Testis (tissue), 2 donors: Measurements from ENCODE around the gene RYR3.

Source experiments
- POLR2A ChIP-seq: fragments of 450-650 bp; IDR thresholded peaks from one replicate; pipeline ENCODE4 v1.6.1; 2017; ENCODE audit warnings: antibody characterized with exemption, mild to moderate bottlenecking, moderate library complexity
- TF ChIP-seq, protein P1 (sequence below), 3 experiments: fragments of 450-650 bp in 2 of 3; fragments of 200-600 bp in 1 of 3; sonication (generic) in 1 of 3; IDR thresholded peaks; one replicate each; pipeline ENCODE4 v1.5.1; 2016 to 2019; ENCODE audit warnings: antibody characterized with exemption in 3 of 3, mild to moderate bottlenecking in 2 of 3, moderate library complexity in 1 of 3

DNA sequence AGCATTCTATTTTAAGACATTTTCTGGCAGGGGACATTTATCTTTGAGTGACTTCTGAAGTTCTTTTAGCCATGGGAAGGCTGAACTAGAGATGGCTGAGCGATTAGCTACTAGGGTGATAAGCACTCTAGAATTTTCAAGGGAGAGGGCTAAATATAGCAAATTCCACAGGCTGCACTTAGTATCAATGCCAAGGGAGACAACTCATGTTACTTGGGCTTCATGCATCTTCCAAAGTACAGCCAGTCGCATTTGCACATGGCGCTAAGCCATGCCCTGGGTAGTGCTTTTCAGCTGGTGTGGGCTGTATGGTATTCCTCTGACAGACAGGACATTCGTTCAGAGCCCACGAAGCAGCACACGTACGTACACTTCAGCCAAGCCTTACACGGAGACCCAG is 69.6 kb downstream of the RYR3 start:
- TF ChIP-seq, protein P1, sequence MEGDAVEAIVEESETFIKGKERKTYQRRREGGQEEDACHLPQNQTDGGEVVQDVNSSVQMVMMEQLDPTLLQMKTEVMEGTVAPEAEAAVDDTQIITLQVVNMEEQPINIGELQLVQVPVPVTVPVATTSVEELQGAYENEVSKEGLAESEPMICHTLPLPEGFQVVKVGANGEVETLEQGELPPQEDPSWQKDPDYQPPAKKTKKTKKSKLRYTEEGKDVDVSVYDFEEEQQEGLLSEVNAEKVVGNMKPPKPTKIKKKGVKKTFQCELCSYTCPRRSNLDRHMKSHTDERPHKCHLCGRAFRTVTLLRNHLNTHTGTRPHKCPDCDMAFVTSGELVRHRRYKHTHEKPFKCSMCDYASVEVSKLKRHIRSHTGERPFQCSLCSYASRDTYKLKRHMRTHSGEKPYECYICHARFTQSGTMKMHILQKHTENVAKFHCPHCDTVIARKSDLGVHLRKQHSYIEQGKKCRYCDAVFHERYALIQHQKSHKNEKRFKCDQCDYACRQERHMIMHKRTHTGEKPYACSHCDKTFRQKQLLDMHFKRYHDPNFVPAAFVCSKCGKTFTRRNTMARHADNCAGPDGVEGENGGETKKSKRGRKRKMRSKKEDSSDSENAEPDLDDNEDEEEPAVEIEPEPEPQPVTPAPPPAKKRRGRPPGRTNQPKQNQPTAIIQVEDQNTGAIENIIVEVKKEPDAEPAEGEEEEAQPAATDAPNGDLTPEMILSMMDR (IDR thresholded peaks at IDR 0.05), result no peak
- TF ChIP-seq POLR2A, result no peak
